H1 (cell line): Measurements from ENCODE around the gene NADK. TPM values are rescaled to one million over a fixed set of nuclear protein-coding genes. Genes with fewer than 3 reads are reported as not detected.

ENCODE experiments used
- EP300 ChIP-seq, 2 experiments: IDR thresholded peaks; 1 replicate in 1 of 2; 2 replicates in 1 of 2; pipeline ENCODE4 v1.6.1; 2011 to 2012; ENCODE audit warnings: low read depth in 2 of 2, low read length in 2 of 2, mild to moderate bottlenecking in 2 of 2, borderline replicate concordance in 1 of 2, inconsistent platforms in 1 of 2, moderate library complexity in 1 of 2
- TBP ChIP-seq: IDR thresholded peaks from 2 replicates; pipeline ENCODE4 v1.6.1; 2011; ENCODE audit warnings: low read depth, low read length, improper control_type of control experiment
- polyA plus RNA-seq, 7 experiments: library from polyadenylated mRNA; depleted of rRNA in 3 of 7; stranded (reverse) in 5 of 7; unstranded in 2 of 7; fragments of >200 nt in 5 of 7; fragments of 200-250 nt in 2 of 7; gene quantifications; 1 replicate in 5 of 7; 2 replicates in 1 of 7; 4 replicates in 1 of 7; pipeline versions ENCODE4 v1.2.1 to v1.2.3, GENCODE V29; 2011 to 2013; ENCODE audit warnings: missing spikeins in 2 of 7, mixed read lengths in 2 of 7
- total RNA-seq: library from RNA; stranded (reverse); fragmentation: NEBNext Ultra II Directional; extraction: Animal tissue kit (Norgen Biotek cat#: 25700); gene quantifications from 2 replicates; pipeline ENCODE4 v1.2.1, GENCODE V29; 2021
- TF ChIP-seq, protein P1 (sequence below): fragments of 300-600 bp; sonication (generic); IDR thresholded peaks from 2 replicates; pipeline ENCODE4 v1.7.1; 2012; ENCODE audit warnings: low read length, moderate library complexity, mild to moderate bottlenecking, inconsistent platforms; ENCODE audit not compliant: insufficient replicate concordance
- TF ChIP-seq, protein P2 (sequence below): IDR thresholded peaks from 2 replicates; pipeline ENCODE4 v1.6.1; 2011; ENCODE audit warnings: low read depth, mild to moderate bottlenecking, low read length; ENCODE audit not compliant: insufficient read depth

Gene NADK
- total and polyA plus RNA-seq, 2 of the 8 experiments (the other 6 are each of a cell fraction or from before 2014, with no cell fraction given), result 78.0 to 89.7 TPM

DNA sequence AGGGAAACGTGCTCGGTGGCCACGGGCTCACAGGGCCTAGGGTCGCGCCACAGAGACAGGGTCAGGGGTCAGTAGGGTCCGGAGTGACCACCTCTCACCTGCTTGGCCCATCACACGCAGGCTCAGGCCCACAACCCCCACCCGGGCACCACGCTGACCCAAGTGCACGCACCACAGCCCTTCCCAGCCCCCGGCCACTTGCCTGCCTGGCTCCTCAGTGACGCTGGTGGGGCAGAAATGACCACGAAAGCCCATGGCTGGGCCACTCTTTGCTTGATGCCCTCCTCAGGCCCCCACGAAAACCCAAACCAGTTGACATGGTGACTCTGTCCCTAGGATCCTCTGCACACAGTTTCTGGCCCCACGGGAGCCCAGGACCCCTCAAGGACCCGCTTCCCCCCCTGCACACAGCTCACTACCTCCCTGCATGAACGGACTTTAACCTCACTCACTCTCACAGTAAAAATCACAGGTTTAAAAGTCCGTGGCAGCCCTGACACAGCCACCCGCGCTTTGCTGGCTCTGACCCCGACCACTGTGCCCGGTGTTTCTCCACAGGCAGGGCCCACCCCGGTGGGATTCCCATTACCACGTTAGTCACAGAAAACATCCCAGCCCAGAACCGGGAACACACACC lies 20.7 kb downstream of the NADK start (continued):
- TF ChIP-seq, protein P1, sequence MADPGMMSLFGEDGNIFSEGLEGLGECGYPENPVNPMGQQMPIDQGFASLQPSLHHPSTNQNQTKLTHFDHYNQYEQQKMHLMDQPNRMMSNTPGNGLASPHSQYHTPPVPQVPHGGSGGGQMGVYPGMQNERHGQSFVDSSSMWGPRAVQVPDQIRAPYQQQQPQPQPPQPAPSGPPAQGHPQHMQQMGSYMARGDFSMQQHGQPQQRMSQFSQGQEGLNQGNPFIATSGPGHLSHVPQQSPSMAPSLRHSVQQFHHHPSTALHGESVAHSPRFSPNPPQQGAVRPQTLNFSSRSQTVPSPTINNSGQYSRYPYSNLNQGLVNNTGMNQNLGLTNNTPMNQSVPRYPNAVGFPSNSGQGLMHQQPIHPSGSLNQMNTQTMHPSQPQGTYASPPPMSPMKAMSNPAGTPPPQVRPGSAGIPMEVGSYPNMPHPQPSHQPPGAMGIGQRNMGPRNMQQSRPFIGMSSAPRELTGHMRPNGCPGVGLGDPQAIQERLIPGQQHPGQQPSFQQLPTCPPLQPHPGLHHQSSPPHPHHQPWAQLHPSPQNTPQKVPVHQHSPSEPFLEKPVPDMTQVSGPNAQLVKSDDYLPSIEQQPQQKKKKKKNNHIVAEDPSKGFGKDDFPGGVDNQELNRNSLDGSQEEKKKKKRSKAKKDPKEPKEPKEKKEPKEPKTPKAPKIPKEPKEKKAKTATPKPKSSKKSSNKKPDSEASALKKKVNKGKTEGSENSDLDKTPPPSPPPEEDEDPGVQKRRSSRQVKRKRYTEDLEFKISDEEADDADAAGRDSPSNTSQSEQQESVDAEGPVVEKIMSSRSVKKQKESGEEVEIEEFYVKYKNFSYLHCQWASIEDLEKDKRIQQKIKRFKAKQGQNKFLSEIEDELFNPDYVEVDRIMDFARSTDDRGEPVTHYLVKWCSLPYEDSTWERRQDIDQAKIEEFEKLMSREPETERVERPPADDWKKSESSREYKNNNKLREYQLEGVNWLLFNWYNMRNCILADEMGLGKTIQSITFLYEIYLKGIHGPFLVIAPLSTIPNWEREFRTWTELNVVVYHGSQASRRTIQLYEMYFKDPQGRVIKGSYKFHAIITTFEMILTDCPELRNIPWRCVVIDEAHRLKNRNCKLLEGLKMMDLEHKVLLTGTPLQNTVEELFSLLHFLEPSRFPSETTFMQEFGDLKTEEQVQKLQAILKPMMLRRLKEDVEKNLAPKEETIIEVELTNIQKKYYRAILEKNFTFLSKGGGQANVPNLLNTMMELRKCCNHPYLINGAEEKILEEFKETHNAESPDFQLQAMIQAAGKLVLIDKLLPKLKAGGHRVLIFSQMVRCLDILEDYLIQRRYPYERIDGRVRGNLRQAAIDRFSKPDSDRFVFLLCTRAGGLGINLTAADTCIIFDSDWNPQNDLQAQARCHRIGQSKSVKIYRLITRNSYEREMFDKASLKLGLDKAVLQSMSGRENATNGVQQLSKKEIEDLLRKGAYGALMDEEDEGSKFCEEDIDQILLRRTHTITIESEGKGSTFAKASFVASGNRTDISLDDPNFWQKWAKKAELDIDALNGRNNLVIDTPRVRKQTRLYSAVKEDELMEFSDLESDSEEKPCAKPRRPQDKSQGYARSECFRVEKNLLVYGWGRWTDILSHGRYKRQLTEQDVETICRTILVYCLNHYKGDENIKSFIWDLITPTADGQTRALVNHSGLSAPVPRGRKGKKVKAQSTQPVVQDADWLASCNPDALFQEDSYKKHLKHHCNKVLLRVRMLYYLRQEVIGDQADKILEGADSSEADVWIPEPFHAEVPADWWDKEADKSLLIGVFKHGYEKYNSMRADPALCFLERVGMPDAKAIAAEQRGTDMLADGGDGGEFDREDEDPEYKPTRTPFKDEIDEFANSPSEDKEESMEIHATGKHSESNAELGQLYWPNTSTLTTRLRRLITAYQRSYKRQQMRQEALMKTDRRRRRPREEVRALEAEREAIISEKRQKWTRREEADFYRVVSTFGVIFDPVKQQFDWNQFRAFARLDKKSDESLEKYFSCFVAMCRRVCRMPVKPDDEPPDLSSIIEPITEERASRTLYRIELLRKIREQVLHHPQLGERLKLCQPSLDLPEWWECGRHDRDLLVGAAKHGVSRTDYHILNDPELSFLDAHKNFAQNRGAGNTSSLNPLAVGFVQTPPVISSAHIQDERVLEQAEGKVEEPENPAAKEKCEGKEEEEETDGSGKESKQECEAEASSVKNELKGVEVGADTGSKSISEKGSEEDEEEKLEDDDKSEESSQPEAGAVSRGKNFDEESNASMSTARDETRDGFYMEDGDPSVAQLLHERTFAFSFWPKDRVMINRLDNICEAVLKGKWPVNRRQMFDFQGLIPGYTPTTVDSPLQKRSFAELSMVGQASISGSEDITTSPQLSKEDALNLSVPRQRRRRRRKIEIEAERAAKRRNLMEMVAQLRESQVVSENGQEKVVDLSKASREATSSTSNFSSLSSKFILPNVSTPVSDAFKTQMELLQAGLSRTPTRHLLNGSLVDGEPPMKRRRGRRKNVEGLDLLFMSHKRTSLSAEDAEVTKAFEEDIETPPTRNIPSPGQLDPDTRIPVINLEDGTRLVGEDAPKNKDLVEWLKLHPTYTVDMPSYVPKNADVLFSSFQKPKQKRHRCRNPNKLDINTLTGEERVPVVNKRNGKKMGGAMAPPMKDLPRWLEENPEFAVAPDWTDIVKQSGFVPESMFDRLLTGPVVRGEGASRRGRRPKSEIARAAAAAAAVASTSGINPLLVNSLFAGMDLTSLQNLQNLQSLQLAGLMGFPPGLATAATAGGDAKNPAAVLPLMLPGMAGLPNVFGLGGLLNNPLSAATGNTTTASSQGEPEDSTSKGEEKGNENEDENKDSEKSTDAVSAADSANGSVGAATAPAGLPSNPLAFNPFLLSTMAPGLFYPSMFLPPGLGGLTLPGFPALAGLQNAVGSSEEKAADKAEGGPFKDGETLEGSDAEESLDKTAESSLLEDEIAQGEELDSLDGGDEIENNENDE, result no peak
- no peak for TF ChIP-seq TBP
- TF ChIP-seq, protein P2, sequence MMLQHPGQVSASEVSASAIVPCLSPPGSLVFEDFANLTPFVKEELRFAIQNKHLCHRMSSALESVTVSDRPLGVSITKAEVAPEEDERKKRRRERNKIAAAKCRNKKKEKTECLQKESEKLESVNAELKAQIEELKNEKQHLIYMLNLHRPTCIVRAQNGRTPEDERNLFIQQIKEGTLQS, result no peak
- TF ChIP-seq EP300 (IDR thresholded peaks at IDR 0.05; ENCODE audit: borderline replicate concordance in 1 of 2, low read depth in 2 of 2, low read length in 2 of 2), result no peak
